T-helper 2 cell (primary cell): ENCODE measurements around the gene SMARCD1.

Source experiments
- DNase-seq, 5 experiments: peaks; one replicate each; pipeline versions ENCODE4 v3.0.0 to v3.0.0-alpha.2; 2012 to 2022

Gene SMARCD1

DNA sequence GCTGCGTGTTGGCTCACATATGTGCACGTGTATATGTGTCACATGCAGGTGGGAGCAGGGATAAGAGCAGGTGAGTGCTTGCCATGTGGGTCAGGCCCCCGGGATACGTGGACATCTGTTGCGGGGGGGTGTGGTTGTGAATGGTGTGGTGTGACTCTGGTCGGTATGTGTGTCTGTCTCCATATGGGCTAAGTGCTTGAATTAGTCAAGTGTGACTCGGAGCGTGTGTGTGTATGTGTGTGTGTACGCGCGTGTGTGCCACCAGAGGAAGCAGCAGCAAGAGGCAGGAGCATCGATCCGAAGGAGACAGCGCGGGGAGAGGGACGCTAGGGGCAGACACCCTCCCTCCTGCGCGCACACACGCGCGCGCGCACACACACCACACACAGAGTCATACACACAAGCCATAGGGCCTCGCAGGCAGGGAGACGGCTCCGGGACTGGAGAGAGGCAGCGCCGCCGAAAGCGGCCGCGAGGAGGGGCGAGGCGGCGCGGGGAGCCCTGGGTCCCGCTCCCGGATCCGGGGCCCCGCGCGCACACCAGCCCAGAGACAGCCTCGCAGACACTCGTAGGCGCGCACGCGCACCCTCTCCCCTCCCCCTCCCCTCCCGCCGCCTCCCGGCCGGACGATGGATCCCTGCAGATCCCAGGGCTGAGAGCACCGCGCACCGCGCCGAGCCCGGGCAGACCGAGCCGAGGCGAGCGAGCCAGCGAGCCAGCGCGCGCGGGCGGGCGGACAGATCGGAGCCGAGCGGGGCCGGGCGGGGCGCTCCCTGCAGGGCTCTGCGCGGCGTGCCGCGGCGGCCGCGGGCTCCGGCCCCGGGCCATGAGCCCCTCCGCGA lies 27.9 kb upstream of the SMARCD1 start, which contains the start of gene ASIC1:
TSS of gene ASIC1 (plus strand) at position 597 of the 842 bp plus-strand sequence. CDS start 1,171 bp downstream, outside the sequence.
- peak in 2 of 5 experiments; percentile 22 to 72 for DNase-seq

DNA sequence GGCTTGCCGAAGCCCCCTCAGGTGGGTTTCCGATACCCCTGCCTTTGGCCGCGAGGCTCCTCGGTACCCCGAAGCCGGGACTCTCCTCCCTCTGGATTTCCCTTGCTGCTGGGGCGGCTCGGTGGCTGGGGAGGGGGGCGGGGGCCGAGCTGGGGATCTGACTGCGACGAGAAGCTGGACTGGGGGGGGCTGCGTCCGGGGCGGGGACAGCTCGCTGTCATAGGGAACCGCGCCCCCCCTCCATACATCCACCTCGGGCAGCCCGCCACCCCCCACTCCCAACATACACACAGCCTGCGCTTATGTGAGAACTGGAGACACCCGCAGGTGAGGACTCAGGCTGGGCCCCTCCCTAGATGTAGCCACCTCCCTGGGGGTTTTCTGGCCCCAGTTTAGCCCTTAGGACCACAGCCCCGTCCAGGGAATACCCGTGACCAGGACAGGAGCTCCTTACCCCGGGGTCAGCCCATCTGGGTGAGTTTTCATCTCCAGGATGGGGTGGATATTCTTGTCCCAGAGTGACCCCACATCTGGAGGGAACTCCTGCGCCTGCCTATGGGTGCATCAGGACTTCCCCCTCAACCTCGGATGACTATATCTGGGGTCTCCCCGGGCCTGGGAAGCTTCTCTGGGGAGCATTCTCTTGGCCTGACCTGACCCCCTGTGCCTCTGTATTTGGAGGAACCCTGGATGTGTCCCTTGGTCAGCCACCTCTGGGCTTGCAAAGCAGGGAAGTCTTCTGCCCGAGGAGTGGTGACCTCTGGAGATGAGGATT lies 27.1 kb upstream of the SMARCD1 start:
- no peak for DNase-seq

DNA sequence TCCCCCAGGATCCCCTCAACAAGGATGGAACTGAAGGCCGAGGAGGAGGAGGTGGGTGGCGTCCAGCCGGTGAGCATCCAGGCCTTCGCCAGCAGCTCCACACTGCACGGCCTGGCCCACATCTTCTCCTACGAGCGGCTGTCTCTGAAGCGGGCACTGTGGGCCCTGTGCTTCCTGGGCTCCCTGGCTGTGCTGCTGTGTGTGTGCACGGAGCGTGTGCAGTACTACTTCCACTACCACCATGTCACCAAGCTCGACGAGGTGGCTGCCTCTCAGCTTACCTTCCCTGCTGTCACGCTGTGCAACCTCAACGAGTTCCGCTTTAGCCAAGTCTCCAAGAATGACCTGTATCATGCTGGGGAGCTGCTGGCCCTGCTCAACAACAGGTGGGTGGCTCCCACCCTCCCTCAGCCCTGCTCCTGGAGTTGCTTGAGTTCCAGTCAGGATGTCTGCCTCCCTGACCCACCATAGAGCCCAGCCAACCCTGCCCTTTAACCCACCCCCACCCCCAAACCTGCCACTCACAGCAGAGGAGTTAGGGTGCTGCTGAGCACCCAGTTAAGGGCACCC lies 26.3 kb upstream of the SMARCD1 start:
- no peak for DNase-seq

- peak in 1 of 5 experiments; percentile 58 for DNase-seq
Measured at GRCh38 chr12:50059440-50060119, 25.6 kb upstream of the SMARCD1 start.

DNA sequence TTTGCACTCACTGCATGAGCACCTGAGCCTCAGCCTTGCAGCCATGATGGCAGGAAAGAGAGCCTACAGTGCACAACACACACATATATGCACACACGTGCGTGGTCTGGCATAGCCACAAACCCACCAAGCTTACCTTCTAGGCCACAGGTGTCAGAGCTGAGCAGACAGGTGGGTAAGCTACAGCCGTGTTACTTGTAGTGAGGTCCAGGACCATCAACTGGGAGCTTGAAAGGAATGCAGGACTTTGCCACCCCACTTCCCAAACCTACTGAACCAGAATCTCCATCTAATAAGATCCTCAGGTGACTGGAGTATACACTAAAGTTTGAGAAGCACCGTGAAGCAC lies 25.0 kb upstream of the SMARCD1 start:
- DNase-seq: no peak

GRCh38 chr12:50061171-50061570 lies 24.0 kb upstream of the SMARCD1 start:
- no peak for DNase-seq

DNA sequence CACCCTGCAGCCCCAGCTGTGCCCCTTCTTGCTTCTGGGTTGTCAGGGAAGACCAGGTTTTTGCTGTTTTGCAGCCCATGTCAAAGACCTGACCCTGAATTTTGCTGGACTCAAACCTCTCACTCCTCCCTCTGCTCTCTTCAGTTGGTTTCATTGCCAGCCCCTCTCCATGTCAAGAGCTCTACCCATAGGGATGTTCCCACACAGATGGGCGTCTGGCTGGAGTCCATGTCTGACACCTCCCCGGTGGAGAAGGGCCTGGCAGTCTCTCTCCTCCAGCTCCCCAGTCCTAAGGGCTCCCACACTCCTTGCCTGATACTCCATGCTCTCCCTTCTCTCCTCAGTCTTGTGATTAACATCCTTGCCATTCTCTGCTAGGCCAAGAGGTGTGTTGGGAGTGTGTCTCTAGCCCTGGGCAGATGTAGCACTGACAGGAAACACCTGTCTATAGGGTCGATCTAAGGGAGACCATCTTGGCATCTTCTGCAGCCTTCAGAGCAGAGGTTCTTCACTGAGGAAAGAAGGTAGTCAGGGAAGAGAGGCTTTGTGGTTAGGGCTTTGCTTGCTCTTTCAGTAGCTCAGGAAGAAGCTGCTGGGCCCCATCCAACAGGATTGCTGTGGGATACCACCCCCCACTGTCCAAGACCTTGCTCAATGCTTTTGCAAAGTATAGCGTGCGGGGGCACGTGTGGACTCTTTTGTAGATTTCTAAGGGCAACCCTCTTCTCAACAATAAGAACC lies 23.0 kb upstream of the SMARCD1 start:
- DNase-seq: no peak

- no peak for DNase-seq
Measured at GRCh38 chr12:50062728-50063460, 22.2 kb upstream of the SMARCD1 start.

GRCh38 chr12:50065726-50066310 lies 19.3 kb upstream of the SMARCD1 start:
- no peak for DNase-seq

GRCh38 chr12:50066402-50066801 lies 18.7 kb upstream of the SMARCD1 start:
- no peak for DNase-seq

- DNase-seq: no peak
Measured at GRCh38 chr12:50069069-50069468, 16.1 kb upstream of the SMARCD1 start.

GRCh38 chr12:50069539-50069938 lies 15.6 kb upstream of the SMARCD1 start:
- DNase-seq: no peak

- peak in 3 of 5 experiments; percentile 47 to 65 (median 50) for DNase-seq
Measured at GRCh38 chr12:50070314-50071060, 14.7 kb upstream of the SMARCD1 start.

DNA sequence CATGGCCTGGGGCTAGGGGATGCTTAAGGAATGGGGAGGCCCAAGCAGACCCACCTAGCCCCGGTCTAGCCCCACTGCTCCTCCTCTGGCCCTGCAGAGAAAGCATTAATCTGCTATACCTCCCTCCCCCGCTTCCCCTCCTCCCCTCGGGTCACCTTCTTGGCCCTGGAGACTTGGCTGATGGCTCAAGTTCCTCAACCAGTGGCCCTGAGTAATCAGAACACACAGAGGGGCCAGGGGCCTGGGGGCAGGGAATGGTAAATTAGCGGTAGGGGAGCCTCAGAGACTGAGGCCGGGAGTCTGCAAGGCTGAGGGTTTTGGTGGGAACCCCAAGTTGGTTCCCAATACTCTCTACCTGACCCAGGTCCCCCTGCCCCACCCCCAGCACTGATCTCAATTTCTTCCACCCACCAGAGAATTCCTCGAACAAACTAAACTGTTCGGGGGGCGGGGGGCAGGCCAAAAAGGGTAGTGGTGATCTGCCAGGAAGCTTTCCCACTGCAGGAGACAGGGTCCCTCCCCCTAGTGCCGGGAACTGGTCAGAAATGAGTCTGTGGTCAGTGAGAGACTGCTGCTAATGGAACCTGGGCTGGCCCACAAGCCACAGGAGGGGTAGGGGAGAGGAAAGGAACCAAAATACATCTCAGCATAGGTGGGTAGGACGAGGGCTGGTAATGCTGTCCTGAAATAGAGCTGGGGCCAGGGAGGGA lies 12.8 kb upstream of the SMARCD1 start:
- DNase-seq: no peak

- no peak for DNase-seq
Measured at GRCh38 chr12:50073206-50073605, 11.9 kb upstream of the SMARCD1 start.

GRCh38 chr12:50073712-50074111 lies 11.4 kb upstream of the SMARCD1 start:
- DNase-seq: no peak

- peak; percentile 52 to 79 (median 70) for DNase-seq
Measured at GRCh38 chr12:50074936-50075807, 10.0 kb upstream of the SMARCD1 start.

GRCh38 chr12:50075808-50076170 lies 9.4 kb upstream of the SMARCD1 start:
- DNase-seq: no peak

DNA sequence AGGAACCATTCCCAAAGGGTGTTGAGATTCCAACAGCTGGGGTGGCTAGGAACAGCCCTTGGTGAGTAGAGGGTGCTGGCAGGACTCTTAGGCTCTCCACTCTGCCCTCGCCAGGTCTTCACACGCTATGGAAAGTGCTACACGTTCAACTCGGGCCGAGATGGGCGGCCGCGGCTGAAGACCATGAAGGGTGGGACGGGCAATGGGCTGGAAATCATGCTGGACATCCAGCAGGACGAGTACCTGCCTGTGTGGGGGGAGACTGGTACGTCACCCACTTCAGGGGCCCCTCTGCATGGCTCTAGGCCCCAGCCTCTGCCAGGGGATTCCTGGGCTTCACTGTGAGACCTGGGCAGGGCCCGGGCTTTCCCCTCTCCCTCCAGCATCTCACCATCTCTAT lies 8.0 kb upstream of the SMARCD1 start:
- DNase-seq: no peak
